NCI-H774 (cell line): ENCODE results near the gene KIF12.

Experiments
- DNase-seq: peaks from one replicate; lab custom pipeline; 2025; lab: John Stamatoyannopoulos, UW

The KIF12 gene

GRCh38 chr9:114123031-114123977, 24.2 kb upstream of the KIF12 start:
- no peak for DNase-seq

- no peak for DNase-seq
These were observed 23.3 kb upstream of the KIF12 start for GRCh38 chr9:114122136-114123027.

- DNase-seq, result no peak
These were observed 22.4 kb upstream of the KIF12 start for GRCh38 chr9:114121227-114122135.

GRCh38 chr9:114120192-114121014, 21.3 kb upstream of the KIF12 start:
- no peak for DNase-seq

DNA sequence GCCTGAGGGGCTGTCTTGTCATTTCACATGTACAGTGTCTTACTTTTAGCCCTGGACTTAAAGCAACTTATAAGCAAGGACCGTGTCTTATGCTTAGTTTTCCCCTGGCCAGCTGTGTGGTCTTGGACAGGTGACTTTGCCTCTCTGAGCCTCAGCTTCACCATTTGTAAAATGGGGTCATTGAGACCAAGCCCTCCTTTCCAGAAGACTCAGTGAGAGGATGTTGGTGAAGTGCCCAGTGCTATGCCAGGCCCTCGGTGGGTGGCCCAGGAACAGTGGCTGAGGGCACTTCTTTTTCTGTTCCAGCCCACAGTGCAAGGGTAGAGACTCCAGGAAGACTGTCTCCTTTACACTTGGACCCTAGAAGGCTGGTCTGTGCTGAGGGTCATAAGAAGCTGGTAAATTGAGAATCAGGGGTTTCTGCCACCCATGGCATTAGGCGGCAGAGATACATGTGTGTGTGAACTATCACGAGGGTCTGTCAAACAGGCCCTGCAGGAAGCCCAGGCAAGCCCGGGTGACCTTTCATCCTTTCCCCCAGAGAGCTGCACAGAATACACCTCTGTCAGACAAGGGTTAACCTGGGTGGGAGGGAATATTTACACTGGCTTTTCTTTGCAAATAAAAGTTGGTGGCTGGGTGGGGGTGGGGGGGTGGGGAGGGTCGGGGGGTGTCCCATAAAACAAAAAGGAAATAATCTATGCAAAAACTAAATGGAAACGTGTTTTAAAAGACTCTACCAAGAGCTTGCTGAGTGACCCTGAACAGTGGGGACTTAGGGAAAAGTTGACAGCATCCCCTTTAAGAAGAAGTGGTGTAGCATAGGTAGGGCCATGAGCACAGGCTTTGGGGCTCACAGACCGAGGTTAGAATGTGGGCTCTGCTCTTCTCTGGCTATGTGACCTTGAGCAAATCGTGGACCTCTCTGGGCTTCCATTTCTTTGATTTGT, 20.4 kb upstream of the KIF12 start:
- DNase-seq, result no peak

DNA sequence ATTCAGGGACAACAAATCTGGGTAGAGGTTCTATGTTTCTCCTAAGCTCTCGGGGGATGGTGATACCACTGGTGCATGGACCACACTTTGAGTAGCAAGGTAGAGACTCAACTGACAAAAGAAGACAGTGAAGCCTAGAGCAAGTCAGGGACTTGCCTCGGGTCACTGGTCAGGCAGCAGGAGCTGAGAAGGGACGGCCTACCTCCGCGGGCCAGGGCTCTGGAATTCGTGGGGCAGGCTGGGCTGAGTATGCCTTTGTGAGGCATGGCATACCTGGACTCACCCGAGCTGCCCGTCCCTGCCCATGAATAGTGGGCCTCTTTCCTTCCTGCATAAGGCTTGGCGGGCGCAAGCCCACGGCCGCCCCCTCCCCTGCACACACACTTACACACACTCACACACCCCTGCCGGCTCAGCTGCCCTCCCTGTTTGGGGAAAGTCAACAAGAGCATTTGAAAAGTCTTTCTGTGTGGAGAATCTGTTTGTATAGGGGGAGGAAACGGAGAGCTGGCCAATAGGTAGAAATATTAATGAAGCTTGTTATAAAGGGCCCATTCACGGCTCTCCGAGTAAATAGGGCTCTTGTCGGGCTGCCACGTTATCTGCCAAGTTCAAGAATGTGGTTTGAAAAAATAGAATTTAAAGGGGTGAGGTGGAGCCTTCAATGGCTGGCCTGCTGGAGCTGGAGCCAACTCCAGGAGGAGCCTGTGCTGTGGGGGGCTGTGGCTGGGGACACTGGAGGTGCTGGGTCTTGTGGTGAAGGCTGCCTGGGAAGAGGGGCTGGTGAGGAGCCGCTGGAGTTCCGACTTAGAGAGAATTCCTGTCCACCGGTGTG, 19.1 kb upstream of the KIF12 start:
- DNase-seq, result peak; percentile 9

- no peak for DNase-seq
These were observed 18.5 kb upstream of the KIF12 start for GRCh38 chr9:114117614-114117995.

- DNase-seq, result no peak
These were observed 17.1 kb upstream of the KIF12 start for GRCh38 chr9:114116126-114116747.

- DNase-seq, result no peak
These were observed 16.6 kb upstream of the KIF12 start for GRCh38 chr9:114115654-114116125.

- no peak for DNase-seq
These were observed 15.3 kb upstream of the KIF12 start for GRCh38 chr9:114114364-114114763.

DNA sequence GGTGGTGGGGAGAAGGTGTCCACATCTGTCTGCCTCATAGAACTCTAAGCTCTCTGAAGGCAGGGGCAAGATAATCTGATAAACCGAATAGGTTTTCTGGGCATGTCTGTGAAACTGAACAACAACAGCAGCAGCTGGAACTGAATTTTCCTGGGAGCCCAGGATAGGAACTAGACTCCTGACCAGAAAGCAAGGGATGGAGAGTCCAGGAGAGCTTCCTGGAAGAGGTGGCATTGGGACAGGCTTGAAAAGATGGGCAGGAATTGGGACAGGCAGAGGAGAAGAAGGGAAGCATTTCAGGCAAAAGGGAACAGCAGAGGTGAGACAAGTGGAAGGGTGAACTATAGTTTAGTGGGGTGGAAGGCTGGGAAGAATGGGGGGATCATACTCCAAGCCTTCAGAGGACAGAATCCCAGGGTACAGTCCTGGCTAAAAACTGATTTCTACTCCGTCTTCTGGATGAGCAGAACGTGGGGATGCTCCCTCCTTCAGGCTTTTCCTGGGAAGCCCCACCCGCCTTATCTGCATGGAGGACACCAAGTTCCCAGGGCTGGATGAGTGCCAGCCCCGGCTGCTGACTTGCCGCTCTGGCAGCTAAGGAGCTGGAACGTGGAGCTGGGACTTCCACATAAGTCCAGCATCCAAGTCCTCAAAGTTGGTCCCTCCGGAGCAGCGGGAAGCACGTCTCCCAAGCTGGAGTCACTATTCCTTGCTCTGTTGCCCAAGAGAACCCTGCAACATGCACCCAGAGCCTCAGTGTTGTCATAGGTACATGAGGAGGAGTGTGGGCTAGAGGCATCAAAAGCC, 13.9 kb upstream of the KIF12 start:
- no peak for DNase-seq

- no peak for DNase-seq
These were observed 13.2 kb upstream of the KIF12 start for GRCh38 chr9:114112325-114112724.

GRCh38 chr9:114110180-114110579, 11.1 kb upstream of the KIF12 start:
- DNase-seq, result no peak

DNA sequence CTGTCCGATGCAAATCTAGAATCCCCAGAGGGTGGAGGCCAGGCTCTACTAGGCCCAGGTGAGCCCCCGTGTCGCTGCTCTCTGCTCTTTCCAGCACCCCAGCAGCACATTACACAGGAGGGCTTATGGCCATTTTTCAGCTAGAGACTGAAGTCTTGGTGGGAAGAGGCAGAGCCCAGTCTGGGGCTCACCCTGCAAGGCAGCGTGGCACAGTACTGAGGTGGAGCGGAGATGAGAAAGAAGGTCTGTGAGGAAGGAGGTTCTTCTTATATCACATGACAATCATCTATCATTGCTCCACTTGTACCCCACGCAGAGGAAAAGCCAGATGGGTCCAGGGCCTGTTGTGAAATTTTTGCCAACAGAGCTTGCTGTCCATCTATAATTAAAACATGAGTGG, 10.0 kb upstream of the KIF12 start:
- DNase-seq, result no peak

DNA sequence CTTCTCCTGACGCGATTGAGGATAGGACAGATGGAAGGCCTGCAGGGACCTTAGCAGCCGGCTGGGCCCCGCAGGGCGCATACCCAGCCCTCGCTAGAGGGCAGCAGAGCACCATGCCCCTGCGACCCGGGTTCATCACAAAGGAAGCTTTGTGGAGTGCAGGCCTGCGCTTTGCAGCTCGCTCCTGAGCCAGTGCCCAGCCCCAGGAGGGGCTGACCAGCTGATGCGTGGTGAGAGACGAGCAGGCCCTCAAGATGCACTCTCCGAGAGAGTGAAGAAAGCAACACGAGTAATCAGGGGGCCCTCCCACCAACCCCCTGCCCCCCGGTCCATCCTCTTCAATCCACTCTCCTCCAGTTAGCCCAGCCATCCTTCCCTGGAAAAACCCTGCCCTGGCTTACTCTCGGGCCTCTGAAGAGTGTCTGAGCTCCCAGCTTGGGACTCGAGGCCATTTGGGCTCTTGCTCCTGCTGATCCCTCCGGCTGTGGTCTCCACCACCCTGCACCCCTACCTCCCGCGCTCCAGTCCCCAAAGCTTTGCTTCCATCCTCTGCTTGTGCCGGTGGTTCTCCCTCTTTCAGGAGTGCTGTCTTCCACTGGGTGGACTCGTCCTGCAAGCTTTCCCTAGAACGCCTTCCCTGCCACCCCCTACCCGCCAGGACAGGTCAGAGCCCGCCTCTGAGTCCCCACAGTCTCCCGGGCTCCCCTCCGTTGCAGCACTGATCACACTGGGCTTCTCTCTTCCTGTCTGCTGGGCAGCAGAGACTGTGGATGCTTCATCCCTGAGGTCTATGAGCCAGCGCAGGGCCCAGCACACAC, 9.1 kb upstream of the KIF12 start:
- DNase-seq, result peak; percentile 51

GRCh38 chr9:114107286-114108001, 8.4 kb upstream of the KIF12 start:
- no peak for DNase-seq
